ENCODE data around the gene UBE3A.

The UBE3A gene

DNA sequence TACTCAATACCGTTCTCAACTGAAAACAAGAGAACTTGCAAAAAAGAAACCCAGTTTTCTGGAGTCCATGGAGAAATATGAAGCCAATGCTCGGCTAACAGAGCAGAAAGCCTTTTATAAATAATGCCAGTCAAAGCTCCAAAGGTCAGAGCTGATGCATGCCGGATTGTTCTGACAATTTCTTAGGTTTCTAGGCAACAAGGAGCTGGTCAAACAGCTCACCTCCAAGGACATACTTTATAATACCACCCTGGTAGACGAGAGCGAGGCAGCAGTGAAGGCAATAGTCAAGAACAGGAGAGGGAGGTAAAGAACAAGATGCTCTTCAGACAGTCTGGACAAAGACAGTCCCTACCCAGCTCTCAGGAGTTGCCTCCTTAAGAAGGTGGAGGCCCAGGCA is 111.1 kb downstream of the UBE3A start:
- no peak for DNase-seq

DNA sequence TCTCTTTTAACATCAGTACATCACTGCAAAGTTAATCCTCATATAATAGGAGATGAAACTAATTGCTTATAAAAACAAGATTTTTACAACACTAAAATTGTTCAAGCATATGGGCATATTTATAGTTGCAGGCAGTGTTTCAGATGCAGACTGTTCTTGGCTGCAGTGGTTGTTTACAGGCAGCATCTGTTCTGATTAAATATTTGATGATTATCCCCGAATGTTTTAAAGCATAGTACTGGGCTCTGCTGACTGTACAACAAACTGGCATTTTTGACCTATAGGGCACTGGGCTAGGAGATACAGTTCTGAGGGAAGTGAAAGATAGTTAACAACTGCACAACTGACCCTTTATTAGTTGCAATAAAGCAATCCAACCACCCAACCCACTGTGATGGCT is 113.6 kb downstream of the UBE3A start:
- DNase-seq, result no peak

DNA sequence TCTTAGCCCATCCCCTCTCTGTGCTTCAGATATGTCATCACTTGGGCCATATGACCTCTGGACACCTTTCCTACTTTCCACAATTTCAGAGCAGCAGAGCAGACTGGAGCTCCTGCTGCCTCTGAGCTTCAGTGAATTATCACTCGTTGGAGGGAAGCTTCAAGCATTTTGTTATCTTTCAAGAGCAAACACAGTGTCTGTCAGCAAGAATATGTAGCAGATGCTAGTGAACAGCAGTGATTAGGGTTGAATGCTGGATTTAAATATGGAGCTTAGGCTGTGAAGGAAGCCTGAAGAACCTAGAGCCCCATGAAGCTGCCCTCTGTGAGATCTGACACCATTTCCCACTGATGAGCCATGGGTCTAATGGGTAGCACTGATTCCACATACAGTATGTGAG is 115.4 kb downstream of the UBE3A start:
- no peak for DNase-seq

DNA sequence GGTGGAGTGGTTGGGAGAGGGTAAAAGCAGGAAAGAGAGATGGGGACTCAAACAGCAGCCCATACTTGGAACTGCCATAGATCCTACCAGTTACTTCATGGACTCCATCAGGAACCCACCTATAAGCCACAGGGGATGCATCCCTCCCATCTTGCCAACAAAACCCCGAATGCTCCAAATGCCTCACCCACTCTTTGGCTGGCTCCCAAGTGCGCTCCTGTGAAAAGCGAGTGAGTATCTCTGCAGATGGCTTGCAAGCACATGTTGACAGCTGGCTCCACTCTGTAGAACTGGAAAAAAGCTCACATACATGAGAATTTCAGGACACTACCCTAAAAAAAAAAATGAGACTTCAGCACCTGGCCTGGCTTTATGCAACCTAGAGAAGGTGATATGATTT is 151.0 kb downstream of the UBE3A start:
- DNase-seq, result no peak

All from NCI-H510A treated with DMSO at 0.1 percent for 48 hours (cell line).